H9 (cell line): ENCODE data around the gene OPHN1. TPM values are rescaled to one million over a fixed set of nuclear protein-coding genes. Genes with fewer than 3 reads are reported as not detected.

Experiments
- DNase-seq: peaks from one replicate; pipeline ENCODE4 v3.0.0-alpha.2; 2017
- H2AFZ ChIP-seq: one replicate; pipeline ENCODE4 v1.6.1; 2013; ENCODE audit warnings: mild to moderate bottlenecking, low read length, control low read depth, moderate library complexity
- H2AK5ac ChIP-seq: 2 replicates; pipeline ENCODE4 v1.6.1; 2013; ENCODE audit warnings: low read length, control low read depth, mixed read lengths; ENCODE audit not compliant: insufficient read length
- H2BK120ac ChIP-seq: one replicate; pipeline ENCODE4 v1.6.1; 2013; ENCODE audit warnings: low read depth, mild to moderate bottlenecking, low read length, control low read depth, inconsistent platforms; ENCODE audit not compliant: poor library complexity, severe bottlenecking
- H2BK12ac ChIP-seq: 2 replicates; pipeline ENCODE4 v1.6.1; 2013; ENCODE audit warnings: low read length, control low read depth, mixed read lengths, low read depth; ENCODE audit not compliant: insufficient read length
- H2BK15ac ChIP-seq: 2 replicates; pipeline ENCODE4 v1.6.1; 2013; ENCODE audit warnings: low read depth, low read length, control low read depth
- H2BK20ac ChIP-seq: one replicate; pipeline ENCODE4 v1.6.1; 2013; ENCODE audit warnings: low read depth, mild to moderate bottlenecking, low read length, control low read depth, inconsistent platforms; ENCODE audit not compliant: poor library complexity, severe bottlenecking
- H2BK5ac ChIP-seq: 2 replicates; pipeline ENCODE4 v1.6.1; 2013; ENCODE audit warnings: low read length, control low read depth, mixed read lengths; ENCODE audit not compliant: insufficient read length
- H3K14ac ChIP-seq: 2 replicates; pipeline ENCODE4 v1.6.1; 2013; ENCODE audit warnings: low read length, control low read depth; ENCODE audit not compliant: insufficient read depth
- H3K18ac ChIP-seq: 2 replicates; pipeline ENCODE4 v1.6.1; 2013; ENCODE audit warnings: low read depth, mild to moderate bottlenecking, mixed read lengths, low read length, control low read depth; ENCODE audit not compliant: insufficient read length
- H3K23ac ChIP-seq: 2 replicates; pipeline ENCODE4 v1.6.1; 2013; ENCODE audit warnings: low read length, control low read depth, mixed read lengths, low read depth; ENCODE audit not compliant: insufficient read length
- H3K23me2 ChIP-seq: 2 replicates; pipeline ENCODE4 v1.6.1; 2013; ENCODE audit warnings: low read depth, mild to moderate bottlenecking, mixed read lengths, low read length, control low read depth; ENCODE audit not compliant: insufficient read length, poor library complexity, severe bottlenecking
- H3K27ac ChIP-seq: 2 replicates; pipeline ENCODE4 v1.5.1; 2013; ENCODE audit warnings: low read length, control low read depth, mixed read lengths, low read depth; ENCODE audit not compliant: insufficient read length
- H3K27me3 ChIP-seq: 2 replicates; pipeline ENCODE4 v1.6.1; 2013; ENCODE audit warnings: low read length, control low read depth, inconsistent platforms; ENCODE audit not compliant: insufficient read depth
- H3K4ac ChIP-seq: 2 replicates; pipeline ENCODE4 v1.6.1; 2013; ENCODE audit warnings: low read depth, mild to moderate bottlenecking, control low read depth, inconsistent platforms, low read length, moderate library complexity
- H3K4me1 ChIP-seq: 2 replicates; pipeline ENCODE4 v1.6.1; 2013; ENCODE audit warnings: low read length, control low read depth, inconsistent platforms; ENCODE audit not compliant: insufficient read depth
- H3K4me2 ChIP-seq: 2 replicates; pipeline ENCODE4 v1.6.1; 2013; ENCODE audit warnings: low read length, control low read depth, mixed read lengths; ENCODE audit not compliant: insufficient read length, insufficient read depth
- H3K56ac ChIP-seq: 2 replicates; pipeline ENCODE4 v1.6.1; 2013; ENCODE audit warnings: low read depth, mild to moderate bottlenecking, mixed read lengths, low read length, control low read depth; ENCODE audit not compliant: insufficient read length
- H3K79me1 ChIP-seq: 2 replicates; pipeline ENCODE4 v1.6.1; 2013; ENCODE audit warnings: low read depth, mild to moderate bottlenecking, moderate library complexity, low read length, control low read depth, inconsistent platforms; ENCODE audit not compliant: insufficient read depth, poor library complexity, severe bottlenecking
- H3K79me2 ChIP-seq: 2 replicates; pipeline ENCODE4 v1.6.1; 2013; ENCODE audit warnings: low read length, control low read depth, inconsistent platforms; ENCODE audit not compliant: insufficient read depth
- H3K9ac ChIP-seq: 2 replicates; pipeline ENCODE4 v1.6.1; 2013; ENCODE audit warnings: low read length, control low read depth, mixed read lengths; ENCODE audit not compliant: insufficient read length; ENCODE audit errors: extremely low read depth
- H3K9me3 ChIP-seq: one replicate; pipeline ENCODE4 v1.6.1; 2013; ENCODE audit warnings: low read depth, low read length, inconsistent platforms; ENCODE audit not compliant: control insufficient read depth
- H3T11ph ChIP-seq: one replicate; pipeline ENCODE4 v1.6.1; 2013; ENCODE audit warnings: mild to moderate bottlenecking, low read length, control low read depth, inconsistent platforms
- H4K20me1 ChIP-seq: one replicate; pipeline ENCODE4 v1.6.1; 2013; ENCODE audit not compliant: control insufficient read depth, insufficient read length, insufficient read depth
- H4K5ac ChIP-seq: 2 replicates; pipeline ENCODE4 v1.6.1; 2013; ENCODE audit warnings: low read depth, mild to moderate bottlenecking, mixed read lengths, low read length, control low read depth; ENCODE audit not compliant: insufficient read length
- H4K8ac ChIP-seq: replicated peaks from 2 replicates; pipeline ENCODE4 v1.6.1; 2013; ENCODE audit warnings: low read length, control low read depth, mixed read lengths, low read depth; ENCODE audit not compliant: insufficient read length
- H4K91ac ChIP-seq: 2 replicates; pipeline ENCODE4 v1.6.1; 2013; ENCODE audit warnings: low read depth, mild to moderate bottlenecking, moderate library complexity, mixed read lengths, low read length, control low read depth; ENCODE audit not compliant: insufficient read length
- H3K27ac Mint-ChIP-seq, 3 experiments: 2 replicates in 2 of 3; 3 replicates in 1 of 3; pipeline ENCODE4 v1.8.0; 2020 to 2021; ENCODE audit warnings: mixed read lengths in 3 of 3, mild to moderate bottlenecking in 1 of 3, moderate library complexity in 1 of 3
- H3K27me3 Mint-ChIP-seq: 2 replicates; pipeline ENCODE4 v1.8.0; 2021; ENCODE audit warnings: low read depth, mild to moderate bottlenecking, moderate library complexity, mixed read lengths
- H3K36me3 Mint-ChIP-seq, 3 experiments: 2 replicates in 2 of 3; 3 replicates in 1 of 3; pipeline ENCODE4 v1.8.0; 2020 to 2021; ENCODE audit warnings: low read depth in 3 of 3, mixed read lengths in 3 of 3; ENCODE audit not compliant: insufficient read depth in 1 of 3
- H3K4me1 Mint-ChIP-seq, 2 experiments: 2 replicates each; pipeline ENCODE4 v1.8.0; 2020; ENCODE audit warnings: mixed read lengths in 2 of 2
- H3K4me3 Mint-ChIP-seq, 2 experiments: 2 replicates in 1 of 2; 3 replicates in 1 of 2; pipeline ENCODE4 v1.8.0; 2020 to 2021; ENCODE audit warnings: mild to moderate bottlenecking in 2 of 2, mixed read lengths in 2 of 2, moderate library complexity in 1 of 2
- H3K9me3 Mint-ChIP-seq, 2 experiments: 2 replicates in 1 of 2; 3 replicates in 1 of 2; pipeline ENCODE4 v1.8.0; 2020; ENCODE audit warnings: mild to moderate bottlenecking in 2 of 2, mixed read lengths in 2 of 2, moderate library complexity in 1 of 2
- CTCF ChIP-seq: fragments of 200-600 bp; sonication (generic); conservative IDR thresholded peaks from 3 replicates; pipeline ENCODE4 v1.8.0; 2021; ENCODE audit warnings: antibody characterized with exemption, mild to moderate bottlenecking
- WGBS: extraction: QIAGEN DNeasy Blood & Tissue Kit; methylation state at CpG from one replicate; pipeline ENCODE4 v1.1.7; 2013; ENCODE audit warnings: missing lambda C conversion rate, low lambda C conversion rate, mixed read lengths; ENCODE audit not compliant: insufficient read length; ENCODE audit errors: extremely low coverage; 5-methylcytosine and 5-hydroxymethylcytosine counted together
- total RNA-seq: library from RNA; stranded (reverse); gene quantifications from 2 replicates; pipeline ENCODE4 v1.2.1, GENCODE V29; 2021

OPHN1 gene
- total RNA-seq, 1 experiment from 2014 or later, result 1.5 TPM

- no peak overlapping the region for H3K14ac ChIP-seq
- no peaks in the 10 kb centered on the region for H3K4me1 ChIP-seq
- H2AK5ac ChIP-seq, result no peak overlapping the region
- no peak overlapping the region for H3K56ac ChIP-seq
- H2BK15ac ChIP-seq, result no peak overlapping the region
- no peaks in the 10 kb centered on the region for H3K23me2 ChIP-seq
- peaks cover 0 to 3% (median 0%) of the 10 kb centered on the region in 3 experiments; a peak in 1 of 7 replicates for H3K36me3 Mint-ChIP-seq
- no peak for DNase-seq
- H3K23ac ChIP-seq, result no peak overlapping the region
- no peak overlapping the region for H4K91ac ChIP-seq
- no peaks in the 10 kb centered on the region; the same call in 1 of the 2 replicates for H3K27me3 Mint-ChIP-seq
- no peak overlapping the region for H2BK120ac ChIP-seq
- H3K4me1 Mint-ChIP-seq, result peaks cover 5% of the 10 kb centered on the region in 2 experiments
- H2AFZ ChIP-seq, result no peak overlapping the region
- WGBS, result no CpG with 5 or more reads among the region's 2 CpGs
- H2BK12ac ChIP-seq, result no peak overlapping the region
- peaks cover 27% of the 10 kb centered on the region for H3K9me3 ChIP-seq
- no peaks in the 10 kb centered on the region for H3K27me3 ChIP-seq
- H4K5ac ChIP-seq, result no peak overlapping the region
- H3K27ac Mint-ChIP-seq, result no peak overlapping the region
- H3K4me3 Mint-ChIP-seq, result no peak overlapping the region
- no peak overlapping the region for H3K4me2 ChIP-seq
- H3K27ac ChIP-seq, result no peak overlapping the region
- H3K9me3 Mint-ChIP-seq, result peaks cover 53 to 74% of the 10 kb centered on the region in 2 experiments
- H3K9ac ChIP-seq, result no peak overlapping the region
- H3K4ac ChIP-seq, result no peak overlapping the region
- no peak overlapping the region for H2BK20ac ChIP-seq
- no peak overlapping the region for H4K8ac ChIP-seq
- H3T11ph ChIP-seq, result no peak overlapping the region
- no peaks in the 10 kb centered on the region for H3K79me2 ChIP-seq
- no peak for TF ChIP-seq CTCF
- H2BK5ac ChIP-seq, result no peak overlapping the region
- H3K18ac ChIP-seq, result no peak overlapping the region
- no peaks in the 10 kb centered on the region for H3K79me1 ChIP-seq
- H4K20me1 ChIP-seq, result no peaks in the 10 kb centered on the region
These were observed 148.9 kb downstream of the OPHN1 start for GRCh38 chrX:68284281-68284904.
